ENCODE results near the gene MYH6.
A peak's percentile ranks its signal among the peaks of the same experiment; 100 is the strongest.

Gene MYH6

GRCh38 chr14:23357261-23357660 is 50.8 kb downstream of the MYH6 start:
- TF ChIP-seq CTCF (IDR thresholded peaks at IDR 0.05; ENCODE audit: insufficient read depth, low read depth, low read length, missing control alignments) = no peak
- no peak for DNase-seq (ENCODE audit: low read depth)
- H3K4me3 ChIP-seq (ENCODE audit: low read length) = no peak overlapping the region

GRCh38 chr14:23356662-23357061 is 51.4 kb downstream of the MYH6 start:
- no peak overlapping the region for H3K4me3 ChIP-seq (ENCODE audit: low read length)
- no peak for TF ChIP-seq CTCF (IDR thresholded peaks at IDR 0.05; ENCODE audit: insufficient read depth, low read depth, low read length, missing control alignments)
- DNase-seq (ENCODE audit: low read depth) = no peak

GRCh38 chr14:23355871-23356435 is 52.1 kb downstream of the MYH6 start:
- TF ChIP-seq CTCF (IDR thresholded peaks at IDR 0.05; ENCODE audit: insufficient read depth, low read depth, low read length, missing control alignments) = no peak
- no peak for DNase-seq (ENCODE audit: low read depth)

GRCh38 chr14:23354990-23355389 is 53.1 kb downstream of the MYH6 start:
- DNase-seq (ENCODE audit: low read depth) = no peak
- no peak overlapping the region for H3K4me3 ChIP-seq (ENCODE audit: low read length)
- no peak for TF ChIP-seq CTCF (IDR thresholded peaks at IDR 0.05; ENCODE audit: insufficient read depth, low read depth, low read length, missing control alignments)

More at GRCh38 chr14:23355871-23356435, 52.1 kb downstream of the MYH6 start:
- H3K4me3 ChIP-seq (ENCODE audit: low read length) = no peak overlapping the region

GRCh38 chr14:23353433-23353780 is 54.7 kb downstream of the MYH6 start:
- TF ChIP-seq CTCF (IDR thresholded peaks at IDR 0.05; ENCODE audit: insufficient read depth, low read depth, low read length, missing control alignments) = no peak
- DNase-seq (ENCODE audit: low read depth) = no peak
- no peak overlapping the region for H3K4me3 ChIP-seq (ENCODE audit: low read length)

- TF ChIP-seq CTCF (IDR thresholded peaks at IDR 0.05; ENCODE audit: insufficient read depth, low read depth, low read length, missing control alignments) = no peak
- peak within 1 kb of the TSS; percentile 48 for H3K4me3 ChIP-seq (ENCODE audit: low read length)
- peak; percentile 74 for DNase-seq (ENCODE audit: low read depth)
These were observed 55.3 kb downstream of the MYH6 start, which contains the start of gene SLC22A17 for GRCh38 chr14:23352506-23353432. SLC22A17 (minus strand) TSS chr14:23352887.
